Sigmoid colon (tissue), 7 donors: ENCODE results near the gene TRMU. TPM values are rescaled to one million over a fixed set of nuclear protein-coding genes. Genes with fewer than 3 reads are reported as not detected.
A peak's percentile ranks its signal among the peaks of the same experiment; 100 is the strongest.

Source experiments
- DNase-seq: peaks from one replicate; pipeline ENCODE4 v3.0.0-alpha.2; 2019
- H3K27ac ChIP-seq, 4 donors: fragments of 200-600 bp; sonication (generic); one replicate each; pipeline ENCODE4 v1.5.1; 2016 to 2019; ENCODE audit warnings: mild to moderate bottlenecking in 1 of 4
- H3K27me3 ChIP-seq, 3 donors: fragments of 200-600 bp; sonication (generic); one replicate each; pipeline ENCODE4 v1.5.1; 2019; ENCODE audit warnings: mild to moderate bottlenecking in 1 of 3
- H3K36me3 ChIP-seq, 4 donors: fragments of 200-600 bp; sonication (generic); one replicate each; pipeline ENCODE4 v1.5.1; 2016 to 2019
- H3K4me1 ChIP-seq, 4 donors: fragments of 200-600 bp; sonication (generic); one replicate each; pipeline ENCODE4 v1.5.1; 2017 to 2019
- H3K4me3 ChIP-seq, 4 donors: fragments of 200-600 bp; sonication (generic); one replicate each; pipeline ENCODE4 v1.5.1; 2017 to 2019; ENCODE audit warnings: mild to moderate bottlenecking in 2 of 4, moderate library complexity in 1 of 4
- H3K9me3 ChIP-seq, 4 donors: fragments of 200-600 bp in 3 of 4; sonication (generic) in 3 of 4; one replicate each; pipeline versions ENCODE4 v1.5.1 to v1.6.1; 2013 to 2019
- EP300 ChIP-seq, 4 donors: sonication (generic); formaldehyde crosslinking; IDR thresholded peaks; one replicate each; pipeline ENCODE4 v1.6.1; 2017; ENCODE audit warnings: antibody characterized with exemption in 4 of 4
- POLR2A ChIP-seq, 2 donors: fragments of 450-650 bp; IDR thresholded peaks; one replicate each; pipeline ENCODE4 v1.6.1; 2016; ENCODE audit warnings: antibody characterized with exemption in 2 of 2, mild to moderate bottlenecking in 2 of 2, moderate library complexity in 2 of 2
- POLR2AphosphoS5 ChIP-seq, 4 donors: sonication (generic); formaldehyde crosslinking; IDR thresholded peaks; one replicate each; pipeline ENCODE4 v1.6.1; 2017; ENCODE audit warnings: antibody characterized with exemption in 4 of 4
- WGBS, 2 donors: extraction: QIAGEN DNeasy Blood & Tissue Kit; methylation state at CpG; one replicate each; pipeline ENCODE4 v1.1.7; 2013; 5-methylcytosine and 5-hydroxymethylcytosine counted together
- intact Hi-C: fragments of 100-400 bp; cut with DNase I; formaldehyde crosslinking; loops from one replicate; pipeline ENCODE4 v1.15.1; 2023
- polyA plus RNA-seq, 3 donors: library from polyadenylated mRNA; stranded (reverse); fragments of 200-250 nt; gene quantifications; one replicate each; pipeline ENCODE4 v1.2.3, GENCODE V29; 2013
- total RNA-seq, 4 donors: library from RNA; depleted of rRNA; stranded (reverse); fragments of >200 nt; gene quantifications; one replicate each; pipeline ENCODE4 v1.1.0, GENCODE V29; 2016
- TF ChIP-seq, protein P1 (sequence below), 4 experiments: fragments of 450-650 bp in 3 of 4; fragments of 200-600 bp in 1 of 4; IDR thresholded peaks; one replicate each; pipeline ENCODE4 v1.5.1; 2016 to 2019; ENCODE audit warnings: antibody characterized with exemption in 4 of 4, mild to moderate bottlenecking in 3 of 4, moderate library complexity in 2 of 4
- donor health status: healthy with polysubstance abuse.
- donor health status: Bipolar disorder and iron deficiency.
- donor health status: healthy.

TRMU gene
- total and polyA plus RNA-seq, 7 donors: 12.5 to 38.7 (median 21.9) TPM

DNA sequence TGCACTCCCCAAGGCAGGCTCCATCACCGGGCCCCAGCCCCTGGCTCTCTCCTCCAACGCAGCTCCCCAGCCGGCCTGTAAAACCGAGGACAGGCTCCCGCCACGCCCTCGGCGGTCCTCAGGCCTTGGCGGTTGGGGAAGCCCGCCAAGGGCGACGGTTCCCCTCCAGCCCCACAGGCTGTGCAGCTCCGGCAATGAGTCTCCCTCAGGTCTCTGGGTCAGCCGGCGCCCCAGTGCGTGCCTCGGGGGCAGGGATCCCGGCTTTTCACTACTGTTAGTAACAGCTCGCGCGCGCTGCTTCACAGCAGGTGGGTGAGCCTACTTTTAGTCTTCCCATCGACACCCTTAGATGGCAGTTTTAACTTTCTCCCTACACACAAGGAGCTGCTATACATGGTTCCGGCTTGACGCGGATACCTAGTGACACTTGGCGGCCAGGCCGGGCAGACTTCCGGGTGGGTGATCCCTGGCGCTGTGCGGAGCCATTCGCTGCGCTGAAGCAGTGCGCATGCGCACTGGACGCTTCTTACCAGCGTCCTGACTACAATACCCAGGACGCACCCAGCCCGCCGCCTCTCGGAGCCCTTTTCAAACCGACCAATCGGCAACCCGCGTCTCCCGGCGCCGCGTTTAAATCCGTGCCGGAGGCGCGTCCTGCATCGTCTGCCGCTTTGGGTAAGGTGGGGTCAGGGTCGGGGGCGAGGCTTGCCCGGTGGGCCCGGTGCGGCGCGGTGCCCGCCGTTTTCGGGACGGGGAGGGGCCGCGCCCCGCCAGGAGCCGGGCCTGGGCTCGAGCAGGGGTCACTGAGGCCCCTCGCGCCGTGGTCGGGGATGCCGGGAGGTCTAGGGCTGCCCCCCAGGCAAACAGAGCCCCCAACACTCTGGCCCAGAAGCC lies 39.0 kb upstream of the TRMU start, which contains the start of gene GTSE1:
TSS of gene GTSE1 (plus strand) at position 614 of the 894 bp plus-strand sequence. CDS start 531 bp downstream, outside the sequence.
- H3K4me1 ChIP-seq: peaks cover 0 to 19% (median 16%) of the 10 kb centered on the region in 4 donors
- TF ChIP-seq, protein P1, sequence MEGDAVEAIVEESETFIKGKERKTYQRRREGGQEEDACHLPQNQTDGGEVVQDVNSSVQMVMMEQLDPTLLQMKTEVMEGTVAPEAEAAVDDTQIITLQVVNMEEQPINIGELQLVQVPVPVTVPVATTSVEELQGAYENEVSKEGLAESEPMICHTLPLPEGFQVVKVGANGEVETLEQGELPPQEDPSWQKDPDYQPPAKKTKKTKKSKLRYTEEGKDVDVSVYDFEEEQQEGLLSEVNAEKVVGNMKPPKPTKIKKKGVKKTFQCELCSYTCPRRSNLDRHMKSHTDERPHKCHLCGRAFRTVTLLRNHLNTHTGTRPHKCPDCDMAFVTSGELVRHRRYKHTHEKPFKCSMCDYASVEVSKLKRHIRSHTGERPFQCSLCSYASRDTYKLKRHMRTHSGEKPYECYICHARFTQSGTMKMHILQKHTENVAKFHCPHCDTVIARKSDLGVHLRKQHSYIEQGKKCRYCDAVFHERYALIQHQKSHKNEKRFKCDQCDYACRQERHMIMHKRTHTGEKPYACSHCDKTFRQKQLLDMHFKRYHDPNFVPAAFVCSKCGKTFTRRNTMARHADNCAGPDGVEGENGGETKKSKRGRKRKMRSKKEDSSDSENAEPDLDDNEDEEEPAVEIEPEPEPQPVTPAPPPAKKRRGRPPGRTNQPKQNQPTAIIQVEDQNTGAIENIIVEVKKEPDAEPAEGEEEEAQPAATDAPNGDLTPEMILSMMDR (IDR thresholded peaks at IDR 0.05): no peak
- TF ChIP-seq POLR2AphosphoS5 (IDR thresholded peaks at IDR 0.05) (peak; percentile 54 to 85 (median 84)), EP300 (IDR thresholded peaks at IDR 0.05) (no peak), POLR2A (IDR thresholded peaks at IDR 0.05) (peak in 1 of 2 donors; percentile 33)
- peaks cover 0 to 3% (median 0%) of the 10 kb centered on the region in 4 donors for H3K9me3 ChIP-seq
- 0 to 1% methylated on average over 76 of the region's 76 CpGs for WGBS, 2 donors
- peak within 1 kb of the TSS; percentile 89 to 96 (median 94) for H3K27ac ChIP-seq
- intact Hi-C loops: loop anchor here (2.0 to 5.0 kb wide), 3 partner anchors 144 to 299 kb away; partner anchors contain the start of gene PPARA
- H3K4me3 ChIP-seq: peak within 1 kb of the TSS; percentile 35 to 62 (median 56)
- H3K36me3 ChIP-seq: peaks cover 4 to 23% (median 13%) of the 10 kb centered on the region in 4 donors
- H3K27me3 ChIP-seq: no peaks in the 10 kb centered on the region
- peak; percentile 99 for DNase-seq

DNA sequence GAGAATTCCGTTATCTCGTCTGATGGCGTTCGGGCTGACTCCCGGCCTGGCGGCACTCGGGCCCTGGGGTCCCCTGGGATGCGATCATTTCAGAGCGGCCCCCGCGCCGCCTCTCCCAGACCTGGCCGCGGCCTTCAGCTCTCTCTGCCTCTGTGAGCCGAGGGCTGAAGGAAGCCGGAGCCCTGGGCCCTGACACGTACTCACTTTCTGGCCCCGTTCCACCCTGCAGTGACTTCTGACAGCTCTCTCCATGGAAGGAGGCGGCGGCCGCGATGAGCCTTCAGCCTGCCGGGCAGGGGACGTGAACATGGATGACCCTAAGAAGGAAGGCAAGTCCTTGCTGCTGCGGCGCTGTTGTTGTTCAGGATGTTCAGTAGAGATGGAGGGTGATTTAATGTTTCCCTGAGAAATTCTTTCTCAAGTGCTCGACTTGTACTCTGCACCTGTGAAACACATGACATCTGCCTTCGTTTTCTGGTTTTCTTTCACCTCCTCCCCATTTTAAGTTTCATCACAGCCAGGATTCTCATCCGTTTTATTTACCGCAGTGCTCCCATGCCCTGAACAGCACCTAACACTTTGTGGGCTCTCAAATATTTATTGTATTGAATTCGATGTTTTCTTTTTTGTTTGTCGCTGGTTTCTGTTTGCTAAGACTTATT lies 38.2 kb upstream of the TRMU start:
- Histone ChIP-seq H3K4me3 (peak overlapping the region in 3 of 4 donors; percentile 50 to 62 (median 61)), H3K4me1 (peaks cover 0 to 19% (median 16%) of the 10 kb centered on the region in 4 donors), H3K27me3 (no peaks in the 10 kb centered on the region), H3K36me3 (peaks cover 0 to 15% (median 9%) of the 10 kb centered on the region in 4 donors), H3K27ac (peak overlapping the region in 1 of 4 donors; percentile 93), H3K9me3 (no peaks in the 10 kb centered on the region)
- no peak for DNase-seq
- WGBS, 2 donors: 2 to 5% methylated on average over 32 of the region's 32 CpGs
- TF ChIP-seq POLR2AphosphoS5 (IDR thresholded peaks at IDR 0.05): no peak
- TF ChIP-seq, protein P1 (IDR thresholded peaks at IDR 0.05): no peak
- TF ChIP-seq POLR2A (IDR thresholded peaks at IDR 0.05): no peak
- TF ChIP-seq EP300 (IDR thresholded peaks at IDR 0.05): no peak
- intact Hi-C loops: loop anchor here (2.0 to 5.0 kb wide), 3 partner anchors 145 to 300 kb away; partner anchors contain the start of gene PPARA

DNA sequence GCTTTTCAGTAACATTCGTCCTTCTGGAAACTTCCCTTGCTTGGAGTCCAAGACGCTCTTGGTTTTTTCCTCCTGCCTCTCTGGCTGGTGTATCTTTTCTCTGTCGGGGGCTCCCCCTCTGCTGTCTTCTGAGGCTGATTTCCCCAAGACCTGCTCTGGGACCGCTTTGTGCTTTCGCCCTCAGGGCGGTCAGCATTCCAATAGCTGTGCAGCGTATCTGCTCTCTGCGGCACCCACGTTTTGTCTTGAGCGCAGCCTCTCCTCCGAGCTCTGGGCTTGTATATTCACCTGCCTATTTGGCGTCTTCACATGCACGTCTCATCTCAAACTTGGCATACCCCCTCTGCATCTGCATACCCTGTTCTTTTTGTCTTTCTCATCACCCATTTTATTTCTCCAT lies 36.4 kb upstream of the TRMU start:
- no peak for DNase-seq

DNA sequence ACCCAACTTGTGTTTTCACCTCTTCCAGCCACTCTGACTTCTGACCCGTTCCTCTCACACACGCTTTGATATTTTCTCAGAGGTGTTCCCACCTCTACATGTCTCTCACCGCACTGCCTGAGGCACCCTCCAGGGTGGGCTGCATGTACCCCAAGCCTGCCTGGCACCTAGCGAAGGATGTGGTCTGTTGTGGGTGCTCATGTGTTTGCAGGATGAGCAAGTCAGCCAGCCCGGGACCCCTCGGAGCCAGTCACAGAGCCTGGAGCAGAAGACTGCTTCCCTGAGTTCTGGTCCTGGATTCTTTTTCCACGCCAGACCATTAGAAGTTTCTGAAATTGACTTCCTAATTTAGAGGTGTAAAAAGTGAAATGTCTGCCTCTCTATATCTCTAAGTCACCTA lies 35.0 kb upstream of the TRMU start:
- DNase-seq: no peak
- Histone ChIP-seq H3K36me3 (no peaks in the 10 kb centered on the region), H3K4me3 (no peak overlapping the region), H3K27ac (no peak overlapping the region), H3K27me3 (no peaks in the 10 kb centered on the region), H3K9me3 (no peaks in the 10 kb centered on the region), H3K4me1 (peaks cover 0 to 17% (median 15%) of the 10 kb centered on the region in 4 donors)
- WGBS, 2 donors: 96 to 98% methylated on average over 7 of the region's 7 CpGs
- TF ChIP-seq, protein P1 (IDR thresholded peaks at IDR 0.05): no peak
- TF ChIP-seq POLR2AphosphoS5 (IDR thresholded peaks at IDR 0.05) (no peak), POLR2A (IDR thresholded peaks at IDR 0.05) (no peak), EP300 (IDR thresholded peaks at IDR 0.05) (no peak)
- intact Hi-C loops: no loop called here

More for the DNA sequence above, 36.4 kb upstream of the TRMU start:
- Histone ChIP-seq H3K27me3 (no peaks in the 10 kb centered on the region), H3K27ac (no peak overlapping the region), H3K4me3 (no peak overlapping the region), H3K4me1 (peaks cover 0 to 19% (median 16%) of the 10 kb centered on the region in 4 donors), H3K9me3 (no peaks in the 10 kb centered on the region), H3K36me3 (no peaks in the 10 kb centered on the region)
- intact Hi-C loops: loop anchor here (5.0 kb wide), 2 partner anchors 147 to 302 kb away; partner anchors contain the start of gene PPARA
- TF ChIP-seq POLR2A (IDR thresholded peaks at IDR 0.05) (no peak), EP300 (IDR thresholded peaks at IDR 0.05) (no peak), POLR2AphosphoS5 (IDR thresholded peaks at IDR 0.05) (no peak)
- TF ChIP-seq, protein P1 (IDR thresholded peaks at IDR 0.05): no peak
- WGBS, 2 donors: 95 to 96% methylated on average over 13 of the region's 13 CpGs
